ENCODE measurements around the gene AMZ1.

DNA sequence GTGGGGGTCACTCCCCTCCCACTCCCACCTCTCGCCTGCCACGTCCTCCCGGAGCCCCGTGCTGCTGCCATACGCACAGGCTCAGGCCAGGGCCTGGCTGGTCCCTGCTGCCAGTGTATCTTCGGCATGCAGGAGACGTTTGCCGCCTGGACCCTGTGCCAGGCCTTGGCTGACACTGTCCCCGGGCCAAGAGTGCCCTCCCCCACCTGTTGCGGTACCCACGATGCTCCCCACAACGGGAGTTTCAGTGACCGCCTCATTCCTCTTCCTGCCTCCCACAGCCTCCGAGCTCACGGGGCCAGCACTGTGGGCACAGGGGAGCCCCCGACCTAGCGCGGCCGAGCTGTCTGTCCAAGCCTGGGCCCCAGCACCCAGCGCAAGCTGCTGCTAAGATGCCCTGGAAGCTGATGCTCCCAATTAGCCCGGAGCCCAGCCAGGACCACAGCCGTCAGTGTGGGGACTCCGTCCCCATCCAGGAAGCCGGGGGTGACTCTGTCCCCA is 48.8 kb upstream of the AMZ1 start:
- TF ChIP-seq, protein P1, sequence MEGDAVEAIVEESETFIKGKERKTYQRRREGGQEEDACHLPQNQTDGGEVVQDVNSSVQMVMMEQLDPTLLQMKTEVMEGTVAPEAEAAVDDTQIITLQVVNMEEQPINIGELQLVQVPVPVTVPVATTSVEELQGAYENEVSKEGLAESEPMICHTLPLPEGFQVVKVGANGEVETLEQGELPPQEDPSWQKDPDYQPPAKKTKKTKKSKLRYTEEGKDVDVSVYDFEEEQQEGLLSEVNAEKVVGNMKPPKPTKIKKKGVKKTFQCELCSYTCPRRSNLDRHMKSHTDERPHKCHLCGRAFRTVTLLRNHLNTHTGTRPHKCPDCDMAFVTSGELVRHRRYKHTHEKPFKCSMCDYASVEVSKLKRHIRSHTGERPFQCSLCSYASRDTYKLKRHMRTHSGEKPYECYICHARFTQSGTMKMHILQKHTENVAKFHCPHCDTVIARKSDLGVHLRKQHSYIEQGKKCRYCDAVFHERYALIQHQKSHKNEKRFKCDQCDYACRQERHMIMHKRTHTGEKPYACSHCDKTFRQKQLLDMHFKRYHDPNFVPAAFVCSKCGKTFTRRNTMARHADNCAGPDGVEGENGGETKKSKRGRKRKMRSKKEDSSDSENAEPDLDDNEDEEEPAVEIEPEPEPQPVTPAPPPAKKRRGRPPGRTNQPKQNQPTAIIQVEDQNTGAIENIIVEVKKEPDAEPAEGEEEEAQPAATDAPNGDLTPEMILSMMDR (IDR thresholded peaks at IDR 0.05; ENCODE audit: low read depth, low read length) = no peak
- TF ChIP-seq EZH2phosphoT487 (IDR thresholded peaks at IDR 0.05; ENCODE audit: low read depth) = no peak
